ENCODE data around the gene EZH2.

The EZH2 gene

GRCh38 chr7:148921189-148921588, 37.1 kb upstream of the EZH2 start (continued):
- TF ChIP-seq CSRNP3 (CRISPR knock-in tag; IDR thresholded peaks at IDR 0.05) (no peak), SNAI2 (CRISPR knock-in tag; IDR thresholded peaks at IDR 0.05) (no peak), ESRRG (CRISPR knock-in tag; IDR thresholded peaks at IDR 0.05) (no peak)

- no peak for ATAC-seq
- no peak for TF ChIP-seq BACH2 (CRISPR knock-in tag; IDR thresholded peaks at IDR 0.05; ENCODE audit: borderline replicate concordance)
- TF ChIP-seq TSHZ2 (CRISPR knock-in tag; IDR thresholded peaks at IDR 0.05) = no peak
- no peak for TF ChIP-seq CREB5 (CRISPR knock-in tag; IDR thresholded peaks at IDR 0.05; ENCODE audit: low read depth)
- no peak for TF ChIP-seq ISL1 (CRISPR knock-in tag; IDR thresholded peaks at IDR 0.05)
- no peak for TF ChIP-seq SNAI2 (CRISPR knock-in tag; IDR thresholded peaks at IDR 0.05)
- no peak for TF ChIP-seq OSR1 (CRISPR knock-in tag; IDR thresholded peaks at IDR 0.05)
- no peak for TF ChIP-seq PPARA (CRISPR knock-in tag; IDR thresholded peaks at IDR 0.05; ENCODE audit: borderline replicate concordance)
- no peak for TF ChIP-seq ZNF8 (CRISPR knock-in tag; IDR thresholded peaks at IDR 0.05)
- no peak for TF ChIP-seq ZNF70 (CRISPR knock-in tag; IDR thresholded peaks at IDR 0.05)
- TF ChIP-seq ZNF565 (CRISPR knock-in tag; conservative IDR thresholded peaks at IDR 0.05; ENCODE audit: low read depth) = no peak
- no peak for TF ChIP-seq TOX (CRISPR knock-in tag; IDR thresholded peaks at IDR 0.05; ENCODE audit: borderline replicate concordance)
- no peak for TF ChIP-seq GLIS3 (CRISPR knock-in tag; IDR thresholded peaks at IDR 0.05)
- TF ChIP-seq ESRRG (CRISPR knock-in tag; IDR thresholded peaks at IDR 0.05) = no peak
- no peak for TF ChIP-seq PATZ1 (CRISPR knock-in tag; IDR thresholded peaks at IDR 0.05; ENCODE audit: borderline replicate concordance)
These were observed 35.8 kb upstream of the EZH2 start for GRCh38 chr7:148919859-148920258.

- no peak for ATAC-seq
- TF ChIP-seq TCF4 (CRISPR knock-in tag; IDR thresholded peaks at IDR 0.05; ENCODE audit: borderline replicate concordance) = no peak
- TF ChIP-seq ZNF565 (CRISPR knock-in tag; conservative IDR thresholded peaks at IDR 0.05; ENCODE audit: low read depth) = no peak
- no peak for TF ChIP-seq CREB5 (CRISPR knock-in tag; IDR thresholded peaks at IDR 0.05; ENCODE audit: low read depth)
- no peak for TF ChIP-seq ARNTL (CRISPR knock-in tag; IDR thresholded peaks at IDR 0.05; ENCODE audit: borderline replicate concordance, low read depth)
- no peak for TF ChIP-seq RARB (CRISPR knock-in tag; IDR thresholded peaks at IDR 0.05)
- no peak for TF ChIP-seq BACH2 (CRISPR knock-in tag; IDR thresholded peaks at IDR 0.05; ENCODE audit: borderline replicate concordance)
- TF ChIP-seq ZNF70 (CRISPR knock-in tag; IDR thresholded peaks at IDR 0.05) = no peak
- TF ChIP-seq ZC3H10 (CRISPR knock-in tag; IDR thresholded peaks at IDR 0.05) = no peak
- no peak for TF ChIP-seq ZFP30 (CRISPR knock-in tag; IDR thresholded peaks at IDR 0.05)
- TF ChIP-seq TSHZ2 (CRISPR knock-in tag; IDR thresholded peaks at IDR 0.05) = no peak
- no peak for TF ChIP-seq ISL1 (CRISPR knock-in tag; IDR thresholded peaks at IDR 0.05)
- TF ChIP-seq PPARA (CRISPR knock-in tag; IDR thresholded peaks at IDR 0.05; ENCODE audit: borderline replicate concordance) = no peak
- no peak for TF ChIP-seq PATZ1 (CRISPR knock-in tag; IDR thresholded peaks at IDR 0.05; ENCODE audit: borderline replicate concordance)
- no peak for TF ChIP-seq ZNF8 (CRISPR knock-in tag; IDR thresholded peaks at IDR 0.05)
- TF ChIP-seq TOX (CRISPR knock-in tag; IDR thresholded peaks at IDR 0.05; ENCODE audit: borderline replicate concordance) = no peak
- TF ChIP-seq POU6F1 (CRISPR knock-in tag; IDR thresholded peaks at IDR 0.05; ENCODE audit: borderline replicate concordance, low read depth) = no peak
These were observed 34.0 kb upstream of the EZH2 start for GRCh38 chr7:148918058-148918596.

Data from SK-N-SH treated with all-trans-retinoic acid at 6 μM for 48 hours (cell line).